Measurements from ENCODE around the gene EPN2.

Gene EPN2

DNA sequence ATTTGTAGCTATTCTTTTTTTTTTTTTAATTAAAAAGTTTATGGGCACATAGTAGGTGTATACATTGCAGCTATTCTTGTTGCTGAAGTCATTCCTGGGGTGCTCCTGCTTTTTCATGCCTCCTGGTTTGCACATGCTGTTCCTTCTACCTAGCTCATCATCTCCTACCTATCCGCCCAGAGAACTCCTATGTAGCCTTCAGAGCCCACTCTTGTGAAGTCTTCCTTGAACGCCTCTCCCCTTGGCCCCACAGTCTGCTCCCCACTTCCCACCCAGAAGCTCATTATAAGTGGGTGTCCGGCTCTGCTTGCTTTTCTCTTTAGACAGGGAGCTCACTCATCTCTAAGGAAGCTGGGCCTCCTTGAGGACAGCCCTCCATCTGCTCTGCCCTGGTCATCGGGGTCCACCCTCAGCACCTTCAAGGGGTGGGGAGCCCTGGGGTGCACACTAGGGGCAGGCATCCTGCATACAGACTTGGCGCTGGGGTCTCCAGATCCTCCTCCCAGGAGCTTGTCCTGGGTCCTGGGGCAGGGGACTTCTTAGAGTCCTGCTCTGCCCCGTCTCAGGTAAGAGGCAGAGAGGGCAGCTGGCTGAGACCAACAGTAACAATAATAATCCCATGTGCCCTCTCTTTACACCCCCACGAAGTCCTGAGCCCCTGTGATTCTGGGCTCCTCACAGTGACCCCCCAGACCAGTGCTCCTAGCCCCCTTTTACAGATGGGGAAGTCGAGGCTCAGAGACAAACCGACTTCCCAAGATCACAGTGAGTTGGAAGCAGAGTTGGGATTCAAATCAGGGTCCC lies 128.9 kb downstream of the EPN2 start:
- no peak for DNase-seq (ENCODE audit: low read depth, low spot score)

GRCh38 chr17:19366637-19366972 lies 129.4 kb downstream of the EPN2 start:
- no peak for DNase-seq (ENCODE audit: low read depth, low spot score)

DNA sequence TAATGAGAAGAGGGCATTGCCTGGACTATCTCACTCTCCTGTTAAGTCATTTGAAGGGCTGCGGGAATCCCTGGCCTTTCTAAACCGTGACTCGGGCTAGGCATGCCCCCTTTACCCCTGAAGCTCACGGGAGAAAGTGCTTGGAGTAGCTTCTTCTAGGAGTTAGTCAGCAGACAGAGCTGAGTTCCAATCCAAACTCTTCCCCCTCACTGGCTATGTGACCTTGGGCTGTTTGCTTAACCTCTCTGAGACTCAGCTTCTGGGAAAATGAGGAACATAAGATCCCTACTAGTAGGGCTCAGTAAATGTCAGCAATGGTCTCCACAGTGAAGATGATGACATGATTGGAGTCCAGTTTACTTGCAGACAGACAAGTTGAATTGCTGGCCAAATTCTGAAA lies 131.1 kb downstream of the EPN2 start:
- no peak for DNase-seq (ENCODE audit: low read depth, low spot score)

- no peak for DNase-seq (ENCODE audit: low read depth, low spot score)
These were observed 132.1 kb downstream of the EPN2 start for GRCh38 chr17:19369107-19369778.

DNA sequence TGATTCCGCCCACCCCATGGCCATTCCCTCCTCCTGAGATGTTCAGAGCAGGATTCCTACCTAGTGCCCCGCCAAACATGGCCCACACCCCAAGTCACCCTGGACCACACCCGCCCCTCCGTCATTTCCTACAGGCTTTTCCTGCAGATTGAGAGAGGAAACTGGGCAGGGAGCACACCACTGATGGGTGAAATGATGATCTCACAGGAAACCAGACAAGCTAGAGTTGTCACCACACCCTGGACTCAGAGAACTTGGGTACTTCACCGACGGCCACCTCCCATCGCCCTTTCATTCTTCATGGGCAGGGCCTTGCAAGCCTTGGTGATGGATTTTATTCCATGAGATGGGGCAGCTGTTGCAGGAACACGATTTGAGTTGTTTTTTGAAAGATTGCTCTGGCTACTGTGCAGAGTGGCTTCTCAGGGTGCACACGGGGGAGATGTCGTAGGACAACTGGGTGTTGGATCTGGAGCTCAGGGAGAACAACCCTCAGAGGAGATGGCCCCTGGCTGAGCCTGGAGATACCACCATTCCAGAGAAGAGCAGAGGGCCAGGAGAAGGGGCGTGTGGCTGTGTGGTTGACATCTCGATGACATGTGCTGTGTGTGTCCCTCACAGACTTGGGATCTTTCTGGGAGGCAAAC lies 132.8 kb downstream of the EPN2 start:
- DNase-seq (ENCODE audit: low read depth, low spot score), result no peak

DNA sequence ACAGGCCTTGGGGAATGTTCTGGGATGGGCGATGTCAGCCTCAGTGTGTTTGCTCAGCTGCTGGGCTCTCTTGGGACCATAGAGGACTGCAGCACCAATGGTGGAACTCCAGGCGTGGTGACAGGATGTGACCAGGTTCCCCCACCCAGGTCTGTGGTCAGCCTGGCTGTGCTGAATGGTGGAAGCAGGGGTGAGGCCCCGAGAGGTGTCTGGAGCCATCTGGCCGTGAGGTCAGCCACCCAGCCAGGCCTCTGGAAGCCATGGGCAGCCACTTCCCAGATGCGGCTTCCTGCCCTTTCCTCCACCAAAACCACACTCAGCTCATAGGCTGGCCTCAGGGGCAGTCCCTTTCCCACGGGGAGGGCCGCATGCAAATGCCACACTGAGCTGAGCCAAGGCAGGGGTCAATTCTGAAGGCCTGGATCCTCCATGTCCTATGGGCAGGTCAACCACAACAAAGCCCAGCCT lies 133.4 kb downstream of the EPN2 start:
- no peak for DNase-seq (ENCODE audit: low read depth, low spot score)

GRCh38 chr17:19371259-19372010 lies 134.3 kb downstream of the EPN2 start:
- DNase-seq (ENCODE audit: low read depth, low spot score), result no peak

GRCh38 chr17:19372011-19372370 lies 134.8 kb downstream of the EPN2 start:
- DNase-seq (ENCODE audit: low read depth, low spot score), result no peak

DNA sequence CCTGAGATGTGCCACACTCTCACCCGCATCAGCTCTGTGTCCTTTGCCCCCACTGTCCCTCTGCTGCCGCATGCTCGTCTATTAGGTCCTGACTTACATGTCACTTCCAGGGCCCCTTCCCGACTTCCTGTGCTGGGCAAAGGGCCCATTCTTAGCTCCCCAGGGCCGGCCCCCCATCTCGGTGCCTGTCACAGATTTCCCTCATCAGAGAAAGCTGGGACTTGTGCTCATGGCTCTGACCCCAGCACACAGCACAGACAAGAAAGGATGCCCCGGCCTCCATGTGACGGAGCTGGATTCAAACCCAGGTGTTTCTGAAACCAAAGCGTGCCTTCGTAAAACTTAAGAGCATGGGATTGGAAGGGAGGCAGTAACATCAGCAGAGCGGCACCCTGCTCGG lies 135.3 kb downstream of the EPN2 start:
- DNase-seq (ENCODE audit: low read depth, low spot score), result no peak

DNA sequence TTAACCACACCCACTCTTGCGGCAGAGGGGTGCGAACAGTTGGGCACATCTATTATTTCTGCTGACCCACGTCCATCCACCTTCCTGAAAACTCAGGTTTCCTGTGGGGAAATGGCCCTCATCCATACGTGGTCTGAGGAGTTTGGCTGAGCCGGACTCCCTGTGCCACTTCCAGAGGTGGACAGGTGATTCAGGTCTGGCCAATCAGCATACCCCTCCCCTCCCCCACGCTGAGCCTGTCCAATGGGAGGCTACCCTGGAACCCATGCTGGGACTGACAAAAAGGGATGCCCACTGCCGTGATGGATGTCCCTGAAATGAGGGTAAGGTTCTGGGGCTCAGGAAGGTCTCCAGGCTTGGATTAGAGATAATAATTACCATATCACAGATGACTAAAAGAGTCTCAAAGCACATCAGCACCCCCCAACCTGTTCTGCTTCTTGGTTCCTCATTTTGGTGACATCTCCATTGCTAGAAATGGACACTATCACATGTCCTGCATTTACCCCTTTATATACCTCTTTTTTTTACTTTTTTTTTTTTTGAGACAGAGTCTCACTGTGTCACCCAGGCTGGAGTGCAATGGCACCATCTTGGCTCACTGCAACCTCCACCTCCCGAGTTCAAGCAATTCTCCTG lies 135.8 kb downstream of the EPN2 start:
- no peak for DNase-seq (ENCODE audit: low read depth, low spot score)

DNA sequence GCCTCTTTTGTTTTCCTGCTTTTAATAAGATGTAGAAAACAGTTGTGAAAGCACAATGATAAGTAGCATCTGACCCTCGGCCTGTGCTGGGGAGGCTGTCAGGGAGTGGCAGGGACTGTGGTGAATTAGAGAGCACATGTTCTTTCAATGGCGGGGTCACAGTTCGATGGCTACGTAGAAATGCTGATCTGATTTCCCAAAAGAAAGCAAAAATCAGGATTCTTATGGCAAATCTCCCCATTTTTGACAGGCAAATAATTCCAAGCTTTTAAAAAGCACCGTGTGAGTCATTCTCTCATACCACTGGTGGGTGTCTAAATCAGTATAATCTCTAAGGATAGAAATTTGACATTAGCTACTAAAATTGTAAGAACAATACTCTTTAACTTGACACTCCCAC lies 137.0 kb downstream of the EPN2 start:
- no peak for DNase-seq (ENCODE audit: low read depth, low spot score)

DNA sequence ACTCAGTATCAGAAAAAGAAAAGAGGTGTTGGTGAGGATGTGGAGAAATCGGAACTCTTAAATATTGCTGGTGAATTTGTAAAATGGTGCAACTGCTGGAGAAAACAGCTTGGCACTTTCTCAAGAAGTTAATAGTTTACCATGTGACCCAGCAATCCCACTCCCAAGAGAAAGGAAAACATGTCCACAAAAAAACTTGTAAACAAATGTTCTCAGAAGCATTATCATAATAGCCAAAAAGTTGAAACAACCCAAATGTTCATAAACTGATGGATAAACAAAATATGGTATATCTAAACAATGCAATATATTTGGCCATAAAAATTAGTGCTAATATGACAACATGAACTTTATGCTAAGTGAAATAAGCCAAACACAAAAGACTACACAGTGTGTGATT lies 138.6 kb downstream of the EPN2 start:
- DNase-seq (ENCODE audit: low read depth, low spot score), result no peak

- no peak for DNase-seq (ENCODE audit: low read depth, low spot score)
These were observed 139.6 kb downstream of the EPN2 start for GRCh38 chr17:19376811-19377210.

DNA sequence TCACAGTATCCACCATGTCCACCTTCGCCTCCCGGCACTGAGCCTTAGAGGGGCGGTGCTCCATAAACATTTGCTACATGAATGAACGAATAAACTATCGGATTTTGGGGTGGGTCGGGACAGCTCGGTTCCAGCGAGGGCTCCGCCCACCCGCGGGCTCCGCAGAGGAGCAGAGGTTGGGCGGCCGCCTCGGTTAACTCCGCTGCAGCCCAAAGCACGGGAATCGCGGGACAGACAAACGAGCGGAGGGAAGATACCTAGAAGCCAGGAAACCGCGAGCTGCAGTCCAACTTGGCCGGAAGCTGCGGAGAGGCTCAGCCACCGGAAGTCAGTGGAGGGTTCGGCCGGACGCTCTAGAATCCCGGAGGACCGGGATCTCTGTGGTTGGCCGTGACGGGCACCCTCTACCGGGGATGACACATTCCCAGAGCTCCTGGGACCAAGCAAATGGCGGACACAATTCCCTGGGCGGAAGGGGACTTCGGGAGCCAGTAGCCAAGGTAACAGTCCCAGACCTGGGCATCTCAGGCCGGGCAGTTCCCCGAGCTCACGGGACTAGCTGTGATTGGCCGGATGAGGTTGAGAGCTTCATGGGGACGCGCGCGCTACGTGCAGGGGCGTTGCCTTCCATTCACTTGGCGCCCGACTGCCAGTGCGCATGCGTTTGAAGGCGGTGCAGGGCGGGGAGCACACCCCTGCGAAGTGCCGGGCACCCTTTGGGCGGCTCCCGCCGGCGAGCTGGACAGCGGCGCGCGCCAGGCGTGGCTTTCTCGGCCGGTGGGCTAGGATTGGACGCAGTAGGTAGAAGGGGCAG lies 140.6 kb downstream of the EPN2 start:
- peak; percentile 100 for DNase-seq (ENCODE audit: low read depth, low spot score)

GRCh38 chr17:19378416-19379360 lies 141.5 kb downstream of the EPN2 start, which contains the start of gene MAPK7:
MAPK7 (plus strand) TSS chr17:19378498; CDS start chr17:19378901, 403 bp downstream.
- no peak for DNase-seq (ENCODE audit: low read depth, low spot score)

DNA sequence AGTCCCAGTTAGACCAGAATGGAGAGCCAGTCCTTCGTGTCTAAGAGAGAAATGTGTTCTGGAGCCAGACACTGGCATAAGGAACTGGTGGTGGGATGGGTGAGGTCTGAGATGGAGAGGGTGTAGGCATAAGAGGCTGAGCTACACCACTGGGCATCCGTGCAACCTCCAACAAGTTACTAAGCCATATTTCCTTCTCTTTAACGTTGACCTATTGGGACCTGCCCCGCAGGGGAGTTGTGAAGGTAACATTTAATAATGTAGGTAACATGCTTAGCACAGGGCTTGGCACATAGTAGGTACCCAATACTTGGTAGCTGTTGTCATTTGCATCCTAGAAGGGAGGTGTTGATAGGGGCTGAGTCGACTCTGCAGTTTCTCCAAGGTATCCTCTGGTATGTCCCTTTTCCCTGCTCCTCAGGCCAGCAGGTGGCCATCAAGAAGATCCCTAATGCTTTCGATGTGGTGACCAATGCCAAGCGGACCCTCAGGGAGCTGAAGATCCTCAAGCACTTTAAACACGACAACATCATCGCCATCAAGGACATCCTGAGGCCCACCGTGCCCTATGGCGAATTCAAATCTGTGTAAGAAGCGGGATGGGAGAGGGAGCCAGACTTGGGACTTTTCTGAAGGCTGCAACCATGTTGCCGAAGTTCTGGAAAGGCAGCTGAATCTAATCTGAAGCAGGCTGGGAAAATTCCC lies 142.3 kb downstream of the EPN2 start:
- DNase-seq (ENCODE audit: low read depth, low spot score), result no peak

GRCh38 chr17:19380481-19381301 lies 143.5 kb downstream of the EPN2 start:
- no peak for DNase-seq (ENCODE audit: low read depth, low spot score)

DNA sequence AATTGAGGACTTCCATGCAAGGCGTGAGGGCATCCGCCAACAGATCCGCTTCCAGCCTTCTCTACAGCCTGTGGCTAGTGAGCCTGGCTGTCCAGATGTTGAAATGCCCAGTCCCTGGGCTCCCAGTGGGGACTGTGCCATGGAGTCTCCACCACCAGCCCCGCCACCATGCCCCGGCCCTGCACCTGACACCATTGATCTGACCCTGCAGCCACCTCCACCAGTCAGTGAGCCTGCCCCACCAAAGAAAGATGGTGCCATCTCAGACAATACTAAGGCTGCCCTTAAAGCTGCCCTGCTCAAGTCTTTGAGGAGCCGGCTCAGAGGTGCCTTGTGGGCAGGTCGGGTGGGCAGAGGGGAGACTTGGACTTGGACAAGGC lies 144.2 kb downstream of the EPN2 start:
- no peak for DNase-seq (ENCODE audit: low read depth, low spot score)
